ENCODE data around the gene DAB2IP.

Gene DAB2IP

DNA sequence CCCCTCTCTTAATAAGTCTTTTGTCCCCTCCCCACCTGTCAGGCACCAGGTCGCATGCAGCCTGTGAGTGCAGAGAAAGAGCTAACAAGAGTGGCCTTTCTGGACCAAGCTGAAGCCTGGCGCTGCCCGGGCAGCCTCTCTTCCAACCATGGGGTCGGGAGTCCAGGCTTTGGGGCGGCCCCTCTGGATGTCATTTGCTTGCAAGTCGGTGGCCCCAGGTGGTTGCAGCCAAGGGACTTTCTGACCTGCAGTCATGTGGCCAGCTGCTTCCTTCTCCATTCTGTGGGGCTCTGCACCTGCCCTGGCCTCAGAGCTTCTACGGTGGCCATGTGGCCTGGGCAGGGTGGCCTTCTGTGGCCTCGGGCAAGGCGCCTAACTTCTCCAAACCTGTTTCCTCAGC lies 159.7 kb downstream of the DAB2IP start:
- DNase-seq, result peak in 2 of 42 donors; percentile 33 to 35
- intact Hi-C loops (cut with DNase I), result no loop called here

DNA sequence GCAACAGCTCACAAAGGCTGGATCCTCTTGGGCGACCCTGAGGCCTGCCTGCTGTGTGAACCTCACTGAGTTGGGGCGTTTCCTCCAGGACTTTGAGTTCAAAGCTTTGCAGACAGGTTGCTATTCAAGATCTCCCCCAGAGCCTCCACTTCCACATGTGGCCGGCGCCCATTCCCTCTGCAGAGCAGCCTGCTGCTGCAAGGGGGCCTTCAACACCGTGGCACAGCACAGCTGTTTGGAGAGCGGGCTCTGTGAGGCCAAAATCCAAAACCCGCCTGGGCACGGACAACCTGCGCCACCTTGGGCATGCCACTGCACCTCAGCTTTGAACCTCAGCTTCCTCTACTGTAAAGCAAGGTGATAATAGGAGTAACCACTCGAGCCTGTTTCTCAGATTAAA lies 160.3 kb downstream of the DAB2IP start:
- intact Hi-C loops (cut with DNase I), result no loop called here
- peak in 3 of 42 donors; percentile 3 to 30 (median 22) for DNase-seq

DNA sequence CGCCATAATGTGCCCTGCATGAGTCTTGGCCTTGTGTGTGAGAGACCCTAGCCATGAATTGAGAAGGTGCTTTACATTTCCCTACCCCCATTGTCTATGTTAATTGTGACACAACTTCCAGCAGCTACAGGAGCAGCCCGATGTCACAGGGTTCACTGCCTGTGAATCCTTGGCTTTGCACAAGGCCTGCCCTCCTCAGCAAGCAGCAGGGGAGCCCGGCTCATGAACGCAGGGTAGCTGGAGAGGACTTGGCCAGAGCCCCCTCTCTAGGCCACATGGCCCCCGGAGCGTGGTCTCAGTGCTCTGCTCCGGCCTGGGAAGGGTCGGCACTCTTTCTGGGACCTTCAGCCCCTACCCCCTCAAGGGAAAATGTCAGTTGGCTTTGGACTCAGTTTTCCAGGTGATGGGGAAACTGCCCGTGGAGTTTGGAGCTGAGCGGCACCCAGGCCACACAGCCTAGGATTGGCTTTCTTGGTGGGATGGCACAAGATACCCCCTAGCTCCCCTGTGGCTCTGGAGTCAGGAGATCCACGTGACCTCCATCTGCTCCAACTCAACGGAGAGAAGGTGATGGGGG lies 160.8 kb downstream of the DAB2IP start:
- intact Hi-C loops (cut with DNase I), result no loop called here
- DNase-seq, result peak in 2 of 42 donors; percentile 2 to 21

DNA sequence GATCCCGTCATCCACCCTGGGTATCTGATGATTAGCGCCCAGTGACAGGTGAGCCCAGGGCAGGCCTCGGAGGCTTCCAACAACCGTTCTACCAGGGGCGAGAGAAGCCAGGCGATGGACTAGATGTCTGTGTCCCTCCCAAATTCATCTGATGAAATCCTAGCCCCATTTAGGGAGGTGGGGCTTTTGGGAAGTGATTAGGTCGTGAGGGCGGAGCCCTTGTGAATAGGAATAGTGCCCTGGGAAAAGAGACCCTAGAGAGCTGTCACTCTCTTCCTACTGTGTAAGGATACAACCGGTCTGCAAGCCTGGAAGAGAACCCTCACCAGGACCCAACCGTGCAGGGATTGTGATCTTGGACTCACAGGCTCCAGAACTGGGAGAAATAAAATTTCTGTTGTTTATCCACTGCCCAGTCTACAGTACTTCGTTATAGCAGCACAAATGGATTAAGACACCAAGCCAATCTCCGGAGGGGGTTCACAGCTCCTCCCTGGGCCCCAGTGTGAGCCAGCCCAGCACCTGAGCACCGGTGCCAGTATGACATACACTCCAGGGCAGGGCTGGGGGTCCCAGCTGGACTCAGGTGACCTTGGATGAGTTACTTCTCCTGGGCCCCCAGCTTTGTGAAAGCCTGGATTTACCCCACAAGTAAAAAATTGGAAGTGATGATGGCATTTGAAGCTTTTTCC lies 162.2 kb downstream of the DAB2IP start:
- intact Hi-C loops (cut with DNase I), result no loop called here
- peak in 3 of 42 donors; percentile 2 to 35 (median 22) for DNase-seq

DNA sequence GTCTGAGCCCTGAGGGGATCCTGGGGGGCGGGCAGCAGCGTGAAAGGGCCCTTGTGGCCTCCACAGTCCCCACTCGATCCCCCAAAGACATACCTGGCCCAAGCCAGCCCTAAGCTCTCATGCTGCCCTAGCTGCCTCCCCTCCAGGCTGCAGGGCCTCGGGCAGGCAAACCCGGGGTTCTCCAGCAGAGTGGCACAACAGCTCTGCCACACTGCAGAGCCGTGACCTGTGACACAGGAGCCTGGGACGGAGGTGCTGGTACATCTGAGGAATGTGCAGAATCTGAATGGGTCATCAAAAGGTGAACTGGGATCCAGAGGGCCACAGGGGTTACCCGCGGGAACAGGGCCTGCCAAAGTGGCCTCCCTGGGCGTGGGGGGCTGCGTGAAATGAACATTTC lies 163.2 kb downstream of the DAB2IP start:
- intact Hi-C loops (cut with DNase I), result no loop called here
- DNase-seq, result peak in 3 of 42 donors; percentile 7 to 23 (median 21)

DNA sequence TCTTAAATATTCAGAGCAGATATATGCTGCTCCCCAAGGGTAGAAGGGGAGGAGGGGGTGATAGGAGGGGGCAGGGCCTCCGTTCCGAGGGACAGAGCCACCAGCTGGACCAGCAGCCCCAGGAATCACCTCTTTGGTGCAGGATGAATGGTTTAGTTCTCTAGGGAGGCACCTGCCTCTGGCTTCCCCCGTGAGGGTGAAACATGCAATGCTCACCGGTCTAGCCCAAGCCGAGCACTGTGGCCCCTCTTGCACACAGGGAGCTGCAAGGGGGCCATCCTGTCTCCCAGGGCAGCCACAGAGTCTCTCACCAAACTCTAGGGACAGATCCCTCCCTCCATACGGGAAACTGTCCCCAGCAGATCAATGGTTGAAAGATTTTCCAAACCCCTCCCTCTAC lies 163.7 kb downstream of the DAB2IP start:
- intact Hi-C loops (cut with DNase I), result no loop called here
- DNase-seq, result peak in 2 of 42 donors; percentile 3 to 25

DNA sequence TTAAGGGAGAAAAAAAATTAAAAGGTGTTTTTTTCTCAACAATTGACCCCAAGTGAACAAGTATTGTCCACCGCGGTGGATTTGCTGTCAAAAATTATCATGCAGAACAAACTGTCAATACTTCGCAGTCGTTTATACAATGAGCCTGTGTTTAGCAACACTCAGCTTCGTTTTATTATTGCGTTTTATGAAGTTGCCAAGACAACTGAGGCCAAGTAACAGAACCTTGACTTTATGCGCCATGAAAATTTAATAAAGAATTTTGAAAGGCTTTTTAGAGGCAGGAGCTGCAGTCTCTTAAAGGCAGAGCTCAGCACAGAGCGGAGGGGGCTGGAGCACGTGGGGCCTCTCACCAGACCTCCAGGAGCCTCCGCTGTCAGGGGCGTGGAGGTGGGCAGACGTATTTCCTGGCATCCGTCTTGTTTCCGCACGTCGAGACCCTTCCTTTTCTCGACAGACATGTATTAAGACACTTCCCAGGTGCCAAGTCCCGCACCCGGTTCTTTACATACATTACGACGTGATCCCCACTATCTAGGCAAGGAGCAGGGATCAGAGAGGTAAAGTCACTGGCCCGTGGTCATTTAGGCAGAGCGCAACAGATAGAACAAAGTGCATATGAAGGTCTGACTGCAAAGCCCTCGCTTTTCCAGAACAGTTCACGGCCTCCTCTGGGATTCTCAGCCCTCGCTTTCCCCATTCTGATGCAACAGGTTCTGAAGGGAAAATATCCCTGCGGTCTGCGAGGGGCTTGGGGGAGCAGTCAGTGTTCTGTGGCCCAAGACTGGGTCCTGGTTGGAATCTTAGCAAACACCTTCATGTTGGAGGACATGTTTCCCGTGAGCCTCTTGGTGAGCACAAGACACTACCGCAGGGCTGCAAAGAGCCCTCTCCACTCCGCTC lies 164.4 kb downstream of the DAB2IP start:
- DNase-seq, result peak in 6 of 42 donors; percentile 3 to 34 (median 14)
- intact Hi-C loops (cut with DNase I), result no loop called here

DNA sequence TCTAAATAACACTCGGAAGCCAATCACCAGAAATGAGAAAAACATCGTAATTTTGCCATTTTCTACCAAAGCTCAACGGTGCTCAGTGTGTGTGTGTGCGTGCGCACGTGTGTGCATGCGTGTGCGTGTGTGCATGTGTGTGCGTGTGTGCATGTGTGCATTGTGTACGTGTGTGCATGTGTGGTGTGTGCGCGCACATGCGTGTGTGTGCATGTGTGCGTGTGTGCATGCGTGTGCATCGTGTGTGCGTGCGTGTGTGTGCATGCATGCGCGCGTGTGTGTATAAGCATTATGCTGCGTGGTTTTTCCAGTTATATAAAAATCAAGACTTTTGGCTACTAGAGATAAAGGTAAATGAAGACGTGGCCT lies 165.0 kb downstream of the DAB2IP start:
- DNase-seq, result peak in 3 of 42 donors; percentile 3 to 16 (median 4)
- intact Hi-C loops (cut with DNase I), result no loop called here

DNA sequence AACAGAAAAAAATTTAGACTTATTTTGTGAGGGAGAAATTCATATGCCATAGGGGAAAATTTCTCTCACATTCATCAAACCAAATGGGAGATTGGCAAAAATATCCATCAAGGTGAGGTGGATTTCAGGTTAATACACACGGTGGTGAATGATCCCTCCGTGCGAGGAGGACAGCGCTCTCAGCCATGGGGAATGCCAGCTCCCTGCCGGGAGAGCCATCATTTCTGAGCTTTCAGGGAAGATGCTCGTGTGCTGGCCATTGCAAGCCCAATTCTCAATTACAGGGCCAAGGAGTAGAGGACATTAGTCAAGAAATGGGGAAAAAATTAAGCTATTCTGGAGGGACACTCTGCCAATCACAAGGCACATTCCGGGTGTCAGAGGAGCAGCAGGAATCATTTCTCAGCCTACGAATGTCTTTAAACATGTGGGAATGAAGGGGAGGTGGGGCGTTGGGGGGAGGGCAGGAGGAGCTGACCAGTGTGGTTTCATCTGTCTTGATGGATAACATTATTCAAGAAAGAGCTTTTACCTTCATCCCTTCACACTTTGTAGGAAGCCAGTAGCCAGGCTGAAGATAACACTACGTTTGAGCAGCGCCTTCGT lies 165.5 kb downstream of the DAB2IP start:
- intact Hi-C loops (cut with DNase I), result no loop called here
- peak in 2 of 42 donors; percentile 1 to 22 for DNase-seq

DNA sequence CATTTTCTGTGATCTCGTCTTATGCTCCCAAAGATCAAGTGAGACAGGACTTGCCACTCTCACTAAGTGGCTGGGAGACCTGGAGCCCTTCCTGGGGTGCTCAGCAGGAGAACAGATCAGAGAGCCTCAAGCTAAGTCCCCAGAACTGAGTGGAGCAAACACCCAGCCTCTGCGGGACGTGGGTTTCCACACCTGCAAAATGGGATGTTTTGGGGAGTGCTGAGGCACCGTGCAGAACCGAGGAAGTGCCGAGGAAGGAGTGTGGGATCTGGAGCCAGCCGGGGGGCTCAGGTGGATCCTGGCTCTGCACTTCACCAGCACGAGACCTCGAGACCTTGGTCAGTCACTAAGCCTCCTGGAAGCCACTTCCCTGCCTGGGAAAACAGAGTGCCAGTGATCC lies 166.0 kb downstream of the DAB2IP start:
- DNase-seq, result peak in 2 of 42 donors; percentile 20 to 28
- intact Hi-C loops (cut with DNase I), result no loop called here

DNA sequence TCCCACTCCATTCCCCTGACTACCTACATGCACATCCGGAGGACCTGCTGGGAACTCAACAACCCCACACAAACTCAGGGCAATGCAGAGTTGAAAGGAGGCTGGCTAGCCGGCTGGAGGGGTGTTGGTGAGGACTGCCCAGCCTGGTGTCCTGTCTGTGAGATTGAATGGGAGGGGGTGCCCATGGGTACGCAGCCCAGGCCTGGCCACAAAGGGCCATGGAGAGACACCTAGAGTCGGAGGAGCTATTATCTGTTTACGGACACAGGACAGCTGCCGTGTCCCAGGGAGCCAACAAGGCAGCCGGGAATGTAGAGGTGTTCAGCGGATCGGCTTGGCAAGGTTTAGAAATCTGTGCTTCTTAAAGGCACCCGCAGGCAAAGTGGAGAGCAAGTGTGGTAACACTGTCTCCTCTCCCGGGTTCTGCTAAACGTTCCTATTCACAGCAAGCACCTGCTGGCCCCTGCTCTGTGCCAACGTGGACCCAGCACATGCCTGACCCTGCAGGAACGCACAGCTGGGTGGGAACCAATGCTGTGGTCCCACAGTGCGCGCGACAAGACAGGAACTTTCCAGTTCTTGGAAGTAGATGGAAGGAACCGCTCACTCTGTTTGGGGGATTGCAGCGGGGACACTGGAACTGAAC lies 166.7 kb downstream of the DAB2IP start:
- peak in 5 of 42 donors; percentile 3 to 35 (median 22) for DNase-seq
- intact Hi-C loops (cut with DNase I), result no loop called here

DNA sequence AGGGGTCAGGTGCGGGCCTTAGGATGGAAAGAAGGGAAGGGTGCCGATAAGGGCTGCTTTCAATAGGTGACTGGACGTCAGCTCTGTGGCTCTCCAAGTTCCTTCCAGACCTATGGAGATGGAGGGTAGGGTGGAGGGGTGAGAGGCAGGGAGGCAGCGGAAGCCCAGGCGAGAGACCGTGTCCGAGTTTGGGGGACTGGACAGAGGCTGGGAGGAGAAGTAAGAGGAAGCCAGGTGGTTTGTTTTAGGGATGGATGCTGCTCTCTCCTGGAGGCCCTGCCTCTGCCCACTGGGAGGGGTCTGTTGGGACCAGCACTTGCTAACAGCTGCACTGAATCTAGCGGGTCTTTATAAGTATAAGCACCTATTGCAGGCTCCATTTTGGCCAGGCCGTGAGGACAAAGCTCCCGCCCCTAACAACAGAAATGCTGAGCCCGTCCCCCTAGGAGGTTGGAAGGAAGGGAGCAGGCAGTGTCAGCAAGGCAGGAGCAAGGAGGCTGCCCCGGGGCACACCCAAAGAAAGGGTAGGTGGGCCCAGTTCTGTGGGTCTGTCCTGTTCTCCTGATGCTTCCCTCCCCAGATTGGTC lies 167.5 kb downstream of the DAB2IP start:
- DNase-seq, result peak in 3 of 42 donors; percentile 3 to 26 (median 20)
- intact Hi-C loops (cut with DNase I), result no loop called here

DNA sequence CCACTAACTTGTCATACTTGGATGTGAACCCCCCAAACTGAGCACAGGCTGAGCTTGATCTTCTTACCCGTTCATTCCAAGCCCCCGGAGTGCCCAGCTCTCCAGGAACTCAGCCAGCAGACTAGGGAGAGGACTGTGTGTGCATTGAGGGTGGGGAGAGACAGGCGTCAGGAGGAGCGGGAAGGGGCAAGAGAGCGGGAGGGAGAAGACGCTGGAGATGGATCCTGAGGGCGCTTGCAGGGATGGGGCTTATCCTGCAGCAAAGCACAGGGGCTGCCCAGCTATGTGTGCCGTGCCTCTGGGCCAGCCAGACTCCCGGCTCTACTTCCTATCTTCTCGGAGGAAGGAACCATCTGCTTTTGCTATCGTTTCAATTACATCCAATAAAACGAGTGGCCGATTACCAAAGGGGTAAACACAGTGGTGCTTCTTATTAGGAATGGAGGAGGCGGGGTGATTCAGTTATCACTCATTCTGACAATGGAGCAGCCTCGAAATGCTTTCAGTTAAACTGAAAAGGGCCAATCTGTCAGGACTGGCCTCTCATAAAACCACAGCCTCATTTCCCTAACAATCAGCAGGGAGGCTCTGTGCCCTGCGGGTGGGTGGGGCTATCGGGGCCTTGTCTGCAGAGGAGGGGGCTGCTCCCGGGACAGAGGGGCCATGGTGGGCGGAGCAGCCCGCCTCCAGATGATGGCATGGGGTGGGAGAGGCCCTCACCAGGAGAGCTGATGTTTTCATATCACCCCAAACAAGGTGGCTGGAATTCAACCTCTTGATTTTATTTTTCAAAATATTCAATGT lies 168.2 kb downstream of the DAB2IP start:
- peak in 3 of 42 donors; percentile 8 to 36 (median 29) for DNase-seq
- intact Hi-C loops (cut with DNase I), result no loop called here

DNA sequence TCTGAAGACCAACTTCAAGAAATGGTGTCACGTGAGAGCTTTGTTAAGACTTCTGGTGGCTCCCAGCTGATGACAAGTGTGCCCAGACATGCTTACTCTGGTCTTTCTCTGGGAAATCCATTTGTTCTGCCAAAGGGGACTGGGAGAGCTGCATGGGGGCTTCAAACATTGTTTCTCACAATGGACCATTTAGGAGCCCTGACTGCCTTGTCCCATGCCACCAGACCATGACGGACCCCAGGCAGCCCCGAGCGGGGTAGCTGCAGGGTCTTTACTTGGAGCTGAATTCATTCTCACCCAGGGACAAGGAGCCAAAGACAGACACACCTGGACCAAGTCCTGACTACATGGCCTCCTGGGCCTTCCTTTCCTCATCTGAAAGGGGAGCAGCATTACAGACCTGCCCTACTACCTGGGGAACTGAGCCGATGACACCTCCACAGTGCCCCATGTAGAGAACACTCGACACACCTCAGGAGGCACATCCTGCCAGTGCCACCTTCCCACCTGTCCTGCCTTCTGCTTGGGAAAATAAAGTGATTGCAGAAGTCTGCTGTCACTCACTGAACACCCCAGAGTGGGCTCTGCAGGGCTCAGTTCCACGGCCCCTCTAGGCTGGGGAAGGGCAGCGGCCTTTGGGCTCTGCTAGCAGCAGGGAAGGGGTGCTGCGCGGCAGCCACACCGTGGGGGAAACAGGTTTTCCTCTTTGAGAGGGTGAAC lies 169.0 kb downstream of the DAB2IP start:
- peak in 6 of 42 donors; percentile 10 to 60 (median 25) for DNase-seq
- intact Hi-C loops (cut with DNase I), result no loop called here

DNA sequence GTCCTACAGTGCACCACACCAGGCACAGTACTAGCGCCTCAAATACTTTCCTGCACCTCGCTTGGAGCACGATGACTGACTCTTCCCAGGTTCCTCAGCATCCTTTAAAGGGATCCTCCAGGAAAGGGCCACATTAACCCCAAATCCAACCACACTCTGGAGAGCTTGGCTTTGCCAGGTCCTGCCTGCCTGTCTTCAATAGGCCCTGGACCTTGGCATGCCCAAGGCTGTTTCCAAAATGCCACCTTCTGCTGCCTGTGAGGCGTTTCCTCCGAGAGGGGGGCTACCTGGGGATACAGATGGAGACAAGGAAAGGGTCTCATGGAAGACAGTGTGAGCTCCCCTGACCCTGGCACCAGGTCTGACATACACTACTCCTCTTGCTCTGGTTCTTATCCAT lies 169.9 kb downstream of the DAB2IP start:
- DNase-seq, result peak in 8 of 42 donors; percentile 5 to 40 (median 15)
- intact Hi-C loops (cut with DNase I), result no loop called here

DNA sequence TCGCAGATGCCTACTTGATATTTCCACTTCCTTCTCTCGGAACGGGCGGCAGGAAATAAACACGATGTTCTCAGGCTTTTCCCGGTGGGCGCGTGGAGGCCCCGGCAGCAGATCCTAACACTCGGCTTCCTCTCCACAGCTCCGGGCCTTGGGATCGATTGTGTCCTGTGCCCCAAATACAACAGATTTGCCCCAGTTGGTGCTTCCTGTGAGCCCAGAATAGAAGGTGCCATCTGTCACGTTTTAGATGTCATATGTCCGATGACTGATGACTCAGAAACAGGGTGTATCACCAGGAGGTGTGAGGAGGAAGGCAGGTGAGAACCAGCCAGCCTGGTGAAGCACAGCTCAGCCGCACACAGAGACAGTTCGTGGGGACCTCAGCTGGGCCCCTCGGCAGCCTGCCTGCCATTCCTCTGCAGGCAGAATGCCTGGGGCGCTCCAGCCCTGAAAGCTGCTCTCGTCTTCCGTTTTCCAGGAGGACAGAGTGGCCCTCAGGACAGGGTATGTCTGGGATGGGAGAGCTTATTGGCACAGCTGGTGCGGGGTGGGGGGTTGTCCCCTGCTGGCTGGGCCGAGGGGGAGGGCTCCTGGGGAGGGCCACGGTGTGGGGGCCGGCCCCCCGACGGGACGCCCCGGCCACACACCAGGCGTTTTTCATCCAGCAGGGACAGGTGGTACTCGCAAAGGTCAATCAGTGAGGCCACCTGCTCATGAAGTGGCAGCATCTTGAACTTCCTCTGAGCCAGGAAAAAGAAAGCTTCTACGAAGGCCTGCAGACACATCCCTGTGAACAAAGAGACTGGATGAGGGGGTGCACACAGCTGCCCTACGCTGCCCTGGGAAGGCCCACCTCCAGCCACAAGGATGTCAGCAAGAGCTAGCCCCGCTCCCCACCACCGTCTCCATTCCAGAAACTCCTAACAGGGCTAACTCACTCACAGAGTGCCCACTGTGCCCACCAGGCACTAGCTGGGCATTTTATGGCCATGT lies 171.0 kb downstream of the DAB2IP start:
- intact Hi-C loops (cut with DNase I), result no loop called here
- peak in 25 of 42 donors; percentile 2 to 70 (median 39) for DNase-seq
